ENCODE data around the gene MINK1. TPM values are rescaled to one million over a fixed set of nuclear protein-coding genes. Genes with fewer than 3 reads are reported as not detected.
"Not testable (repeated sequence)": the region's sequence is repeated elsewhere in the genome, so short reads cannot be mapped to it uniquely, and the experiment has no call there.

Gene MINK1
- total RNA-seq, 1 donor = 21.0 TPM

GRCh38 chr17:4867535-4867934 lies 34.4 kb downstream of the MINK1 start:
- not testable (repeated sequence) for DNase-seq (ENCODE audit: low read depth in 2 of 3, low spot score in 2 of 3)

GRCh38 chr17:4869058-4869998 lies 36.2 kb downstream of the MINK1 start:
- DNase-seq (ENCODE audit: low read depth in 2 of 3, low spot score in 2 of 3) = not testable (repeated sequence)

GRCh38 chr17:4870855-4871254 lies 37.7 kb downstream of the MINK1 start:
- no peak for DNase-seq (ENCODE audit: low read depth in 2 of 3, low spot score in 2 of 3)

- DNase-seq (ENCODE audit: low read depth in 2 of 3, low spot score in 2 of 3) = no peak
Measured at GRCh38 chr17:4872786-4873185, 39.6 kb downstream of the MINK1 start.

GRCh38 chr17:4877089-4877488 lies 43.9 kb downstream of the MINK1 start:
- DNase-seq (ENCODE audit: low read depth in 2 of 3, low spot score in 2 of 3) = no peak

- DNase-seq (ENCODE audit: low read depth in 2 of 3, low spot score in 2 of 3) = no peak
Measured at GRCh38 chr17:4879601-4880000, 46.5 kb downstream of the MINK1 start.

- DNase-seq (ENCODE audit: low read depth in 2 of 3, low spot score in 2 of 3) = no peak
Measured at GRCh38 chr17:4880857-4881256, 47.7 kb downstream of the MINK1 start.

GRCh38 chr17:4881761-4882555 lies 48.8 kb downstream of the MINK1 start:
- DNase-seq (ENCODE audit: low read depth in 2 of 3, low spot score in 2 of 3) = peak in 2 of 3 donors; percentile 44 to 63

- no peak for DNase-seq (ENCODE audit: low read depth in 2 of 3, low spot score in 2 of 3)
Measured at GRCh38 chr17:4884489-4884888, 51.3 kb downstream of the MINK1 start.

GRCh38 chr17:4886830-4887229 lies 53.7 kb downstream of the MINK1 start:
- no peak for DNase-seq (ENCODE audit: low read depth in 2 of 3, low spot score in 2 of 3)

GRCh38 chr17:4887581-4887980 lies 54.4 kb downstream of the MINK1 start:
- no peak for DNase-seq (ENCODE audit: low read depth in 2 of 3, low spot score in 2 of 3)

GRCh38 chr17:4891411-4892410 lies 58.6 kb downstream of the MINK1 start:
- DNase-seq (ENCODE audit: low read depth in 2 of 3, low spot score in 2 of 3) = no peak

GRCh38 chr17:4892499-4893221 lies 59.5 kb downstream of the MINK1 start:
- DNase-seq (ENCODE audit: low read depth in 2 of 3, low spot score in 2 of 3) = no peak

- DNase-seq (ENCODE audit: low read depth in 2 of 3, low spot score in 2 of 3) = no peak
Measured at GRCh38 chr17:4893272-4893671, 60.1 kb downstream of the MINK1 start.

- DNase-seq (ENCODE audit: low read depth in 2 of 3, low spot score in 2 of 3) = no peak
Measured at GRCh38 chr17:4893721-4894560, 60.8 kb downstream of the MINK1 start.

- no peak for DNase-seq (ENCODE audit: low read depth in 2 of 3, low spot score in 2 of 3)
Measured at GRCh38 chr17:4895121-4895520, 62.0 kb downstream of the MINK1 start.

- no peak for DNase-seq (ENCODE audit: low read depth in 2 of 3, low spot score in 2 of 3)
Measured at GRCh38 chr17:4895657-4896331, 62.7 kb downstream of the MINK1 start.
